HEK293 (cell line): ENCODE measurements around the gene INCA1.

Source experiments
- CTCF ChIP-seq: fragments of 450-650 bp; formaldehyde crosslinking; IDR thresholded peaks from 2 replicates; pipeline ENCODE4 v1.5.1; 2016; ENCODE audit warnings: missing biosample characterization, missing genetic modification characterization
- ELK4 ChIP-seq: IDR thresholded peaks from 2 replicates; pipeline ENCODE4 v1.6.1; 2011; ENCODE audit warnings: mild to moderate bottlenecking, low read depth, low read length, borderline replicate concordance
- ZBTB20 ChIP-seq: fragments of 450-650 bp; formaldehyde crosslinking; IDR thresholded peaks from 2 replicates; pipeline ENCODE4 v1.5.1; 2016; ENCODE audit warnings: missing biosample characterization, missing genetic modification characterization
- ZNF274 ChIP-seq, 2 experiments: fragments of 200-500 bp in 1 of 2; fragments of 450-650 bp in 1 of 2; sonication (Bioruptor generic) in 1 of 2; formaldehyde crosslinking in 1 of 2; IDR thresholded peaks; 2 replicates each; pipeline versions ENCODE4 v1.5.1 to v1.6.1; 2014 to 2016; ENCODE audit warnings: borderline replicate concordance in 1 of 2, inconsistent platforms in 1 of 2, low read length in 1 of 2, missing biosample characterization in 1 of 2, missing genetic modification characterization in 1 of 2
- ZNF335 ChIP-seq: fragments of 450-650 bp; formaldehyde crosslinking; conservative IDR thresholded peaks from 2 replicates; pipeline ENCODE4 v1.5.1; 2016; ENCODE audit warnings: missing biosample characterization, missing genetic modification characterization
- ZNF341 ChIP-seq: fragments of 450-650 bp; formaldehyde crosslinking; IDR thresholded peaks from 2 replicates; pipeline ENCODE4; 2016; ENCODE audit warnings: low read depth, missing biosample characterization, missing genetic modification characterization
- ZNF37A ChIP-seq: fragments of 450-650 bp; IDR thresholded peaks from 2 replicates; pipeline ENCODE4 v1.5.1; 2018; ENCODE audit warnings: missing biosample characterization, missing genetic modification characterization
- ZNF426 ChIP-seq: fragments of 450-650 bp; formaldehyde crosslinking; IDR thresholded peaks from 2 replicates; pipeline ENCODE4 v1.5.1; 2017; ENCODE audit warnings: missing biosample characterization, missing genetic modification characterization, mild to moderate bottlenecking, inconsistent platforms, moderate library complexity
- ZNF785 ChIP-seq: fragments of 450-650 bp; formaldehyde crosslinking; IDR thresholded peaks from 2 replicates; pipeline ENCODE4 v1.5.1; 2016; ENCODE audit warnings: missing biosample characterization, missing genetic modification characterization
- TF ChIP-seq, protein P1 (sequence below): fragments of 450-650 bp; formaldehyde crosslinking; IDR thresholded peaks from 2 replicates; pipeline ENCODE4 v1.5.1; 2016; ENCODE audit warnings: missing biosample characterization, missing genetic modification characterization

DNA sequence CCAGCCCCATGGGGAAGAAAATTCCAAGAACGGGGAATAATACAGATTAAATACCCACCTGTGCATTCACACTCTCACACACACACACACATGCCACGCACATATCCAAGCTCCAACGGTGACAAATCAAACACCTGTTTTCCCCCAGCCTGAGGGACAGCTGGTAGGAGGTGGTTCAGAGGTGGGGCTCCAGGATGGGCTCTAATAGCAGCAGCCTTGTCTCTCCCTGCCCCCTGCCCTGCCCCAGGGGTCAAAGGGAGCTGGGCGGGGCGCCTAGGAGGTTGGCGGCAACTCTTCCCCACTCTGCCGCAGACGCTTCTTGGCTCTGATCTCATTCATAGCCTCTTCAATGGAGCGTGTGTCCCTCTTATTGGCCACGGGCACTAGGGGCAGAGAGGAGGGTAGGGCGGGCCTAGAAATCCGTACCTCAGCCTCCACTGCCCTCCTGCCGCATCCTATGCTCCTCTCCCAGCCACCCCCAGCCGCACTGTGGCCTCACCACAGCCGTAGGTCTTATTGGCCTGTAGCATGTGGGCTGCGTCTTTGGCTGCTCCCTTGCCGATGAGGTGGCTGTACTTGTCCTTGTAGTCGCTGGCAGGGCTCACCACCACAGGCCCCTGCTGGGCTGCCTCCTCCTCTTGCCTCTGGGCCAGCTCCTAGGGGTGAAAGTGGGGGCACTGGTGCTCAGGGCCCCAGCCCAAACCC lies 37.9 kb downstream of the INCA1 start:
- TF ChIP-seq ZNF335 (tag by site-specific recombination) (no peak), ZNF274 (IDR thresholded peaks at IDR 0.05; ENCODE audit: low read length) (no peak), ZNF274 (tag by site-specific recombination; IDR thresholded peaks at IDR 0.05; ENCODE audit: borderline replicate concordance) (no peak), ZNF426 (tag by site-specific recombination) (no peak), ZNF341 (no peak), CTCF (tag by site-specific recombination) (no peak), ZBTB20 (tag by site-specific recombination) (no peak), ZNF37A (no peak), ELK4 (no peak), ZNF785 (tag by site-specific recombination) (no peak)
- TF ChIP-seq, protein P1, sequence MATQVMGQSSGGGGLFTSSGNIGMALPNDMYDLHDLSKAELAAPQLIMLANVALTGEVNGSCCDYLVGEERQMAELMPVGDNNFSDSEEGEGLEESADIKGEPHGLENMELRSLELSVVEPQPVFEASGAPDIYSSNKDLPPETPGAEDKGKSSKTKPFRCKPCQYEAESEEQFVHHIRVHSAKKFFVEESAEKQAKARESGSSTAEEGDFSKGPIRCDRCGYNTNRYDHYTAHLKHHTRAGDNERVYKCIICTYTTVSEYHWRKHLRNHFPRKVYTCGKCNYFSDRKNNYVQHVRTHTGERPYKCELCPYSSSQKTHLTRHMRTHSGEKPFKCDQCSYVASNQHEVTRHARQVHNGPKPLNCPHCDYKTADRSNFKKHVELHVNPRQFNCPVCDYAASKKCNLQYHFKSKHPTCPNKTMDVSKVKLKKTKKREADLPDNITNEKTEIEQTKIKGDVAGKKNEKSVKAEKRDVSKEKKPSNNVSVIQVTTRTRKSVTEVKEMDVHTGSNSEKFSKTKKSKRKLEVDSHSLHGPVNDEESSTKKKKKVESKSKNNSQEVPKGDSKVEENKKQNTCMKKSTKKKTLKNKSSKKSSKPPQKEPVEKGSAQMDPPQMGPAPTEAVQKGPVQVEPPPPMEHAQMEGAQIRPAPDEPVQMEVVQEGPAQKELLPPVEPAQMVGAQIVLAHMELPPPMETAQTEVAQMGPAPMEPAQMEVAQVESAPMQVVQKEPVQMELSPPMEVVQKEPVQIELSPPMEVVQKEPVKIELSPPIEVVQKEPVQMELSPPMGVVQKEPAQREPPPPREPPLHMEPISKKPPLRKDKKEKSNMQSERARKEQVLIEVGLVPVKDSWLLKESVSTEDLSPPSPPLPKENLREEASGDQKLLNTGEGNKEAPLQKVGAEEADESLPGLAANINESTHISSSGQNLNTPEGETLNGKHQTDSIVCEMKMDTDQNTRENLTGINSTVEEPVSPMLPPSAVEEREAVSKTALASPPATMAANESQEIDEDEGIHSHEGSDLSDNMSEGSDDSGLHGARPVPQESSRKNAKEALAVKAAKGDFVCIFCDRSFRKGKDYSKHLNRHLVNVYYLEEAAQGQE = no peak
